ENCODE measurements around the gene CLEC2L.
"Not testable (repeated sequence)": the region's sequence is repeated elsewhere in the genome, so short reads cannot be mapped to it uniquely, and the experiment has no call there.

CLEC2L gene

DNA sequence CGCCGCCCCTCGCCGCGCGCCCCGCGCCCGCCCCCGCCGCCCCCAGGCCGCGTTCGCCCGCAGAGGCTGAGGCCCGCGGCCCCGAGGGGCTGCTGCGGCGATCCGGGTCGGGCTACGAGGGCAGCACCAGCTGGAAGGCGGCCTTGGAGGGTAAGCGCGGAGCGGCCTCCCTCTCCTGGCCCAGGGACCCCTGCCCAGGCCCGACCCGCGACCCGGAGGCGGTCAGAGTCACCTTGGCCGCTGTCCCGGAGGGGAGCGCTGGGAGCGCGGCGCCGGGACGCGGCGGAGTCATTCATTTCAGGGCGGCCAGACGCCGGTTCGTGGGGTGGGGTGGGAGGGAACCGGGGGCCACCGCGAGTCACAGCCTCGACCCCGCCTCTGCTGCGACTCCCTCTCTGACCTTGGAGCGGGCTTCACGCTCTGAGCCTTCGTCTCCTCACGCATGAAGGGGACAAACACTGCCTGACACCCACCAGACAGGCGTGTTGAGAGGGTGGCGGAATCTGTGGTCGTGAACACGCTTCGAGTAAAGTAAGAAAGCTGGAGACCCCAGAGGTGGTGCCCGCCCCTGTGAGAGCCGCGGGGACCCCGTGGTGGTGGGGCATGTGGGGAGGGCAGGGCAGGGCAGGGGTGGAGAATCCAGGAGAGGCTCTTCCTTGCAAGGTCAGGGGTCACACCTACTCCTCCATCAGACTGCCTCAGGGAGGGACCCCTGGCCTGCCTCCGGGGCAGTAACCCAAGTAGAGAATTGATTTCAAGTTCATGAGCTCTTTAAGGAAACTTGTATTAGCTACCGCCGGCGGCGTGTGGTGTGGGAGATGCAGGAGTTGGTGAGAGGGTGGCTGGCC, 707 bp downstream of the CLEC2L start:
- DNase-seq = no peak

DNA sequence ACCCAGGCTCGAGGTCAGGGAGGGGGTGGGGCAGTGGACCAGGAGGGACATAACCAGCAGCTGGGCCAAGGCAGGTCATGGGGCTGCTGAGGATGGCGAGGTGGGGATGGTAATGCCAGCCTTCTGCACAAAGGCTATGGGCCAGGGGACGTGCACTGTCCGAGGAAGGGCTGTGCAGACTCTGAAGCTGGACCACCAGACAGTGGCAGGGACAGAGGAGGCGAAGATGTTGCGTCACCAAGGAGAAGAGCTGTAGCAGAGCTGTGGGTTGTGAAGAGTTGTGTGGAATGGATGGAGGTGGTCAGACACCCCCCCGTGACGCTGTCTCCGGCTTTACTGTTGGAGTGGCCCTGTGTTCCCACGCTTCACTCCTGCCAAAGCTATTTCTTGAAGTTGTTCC, 1.8 kb downstream of the CLEC2L start:
- DNase-seq = no peak

DNA sequence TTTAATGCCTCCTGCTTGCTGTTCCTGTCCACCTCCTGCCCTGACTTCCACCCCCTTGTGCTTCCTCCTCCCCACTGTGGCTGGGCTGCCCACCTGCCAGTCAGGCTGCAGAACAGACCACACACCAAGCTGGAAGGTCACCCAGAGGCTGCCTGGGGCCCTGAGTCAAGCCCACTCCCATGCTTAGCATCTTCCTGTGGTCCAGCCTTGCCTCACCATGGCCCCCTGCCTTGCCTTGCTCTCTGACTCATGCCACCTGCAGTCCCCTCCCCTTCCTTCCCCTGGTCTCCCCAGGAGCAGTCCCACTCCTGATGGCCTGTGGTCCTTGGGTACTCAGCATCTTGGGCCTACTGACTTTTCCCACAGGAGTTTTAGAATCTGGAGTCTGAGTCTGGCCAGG, 2.3 kb downstream of the CLEC2L start:
- DNase-seq = no peak

DNA sequence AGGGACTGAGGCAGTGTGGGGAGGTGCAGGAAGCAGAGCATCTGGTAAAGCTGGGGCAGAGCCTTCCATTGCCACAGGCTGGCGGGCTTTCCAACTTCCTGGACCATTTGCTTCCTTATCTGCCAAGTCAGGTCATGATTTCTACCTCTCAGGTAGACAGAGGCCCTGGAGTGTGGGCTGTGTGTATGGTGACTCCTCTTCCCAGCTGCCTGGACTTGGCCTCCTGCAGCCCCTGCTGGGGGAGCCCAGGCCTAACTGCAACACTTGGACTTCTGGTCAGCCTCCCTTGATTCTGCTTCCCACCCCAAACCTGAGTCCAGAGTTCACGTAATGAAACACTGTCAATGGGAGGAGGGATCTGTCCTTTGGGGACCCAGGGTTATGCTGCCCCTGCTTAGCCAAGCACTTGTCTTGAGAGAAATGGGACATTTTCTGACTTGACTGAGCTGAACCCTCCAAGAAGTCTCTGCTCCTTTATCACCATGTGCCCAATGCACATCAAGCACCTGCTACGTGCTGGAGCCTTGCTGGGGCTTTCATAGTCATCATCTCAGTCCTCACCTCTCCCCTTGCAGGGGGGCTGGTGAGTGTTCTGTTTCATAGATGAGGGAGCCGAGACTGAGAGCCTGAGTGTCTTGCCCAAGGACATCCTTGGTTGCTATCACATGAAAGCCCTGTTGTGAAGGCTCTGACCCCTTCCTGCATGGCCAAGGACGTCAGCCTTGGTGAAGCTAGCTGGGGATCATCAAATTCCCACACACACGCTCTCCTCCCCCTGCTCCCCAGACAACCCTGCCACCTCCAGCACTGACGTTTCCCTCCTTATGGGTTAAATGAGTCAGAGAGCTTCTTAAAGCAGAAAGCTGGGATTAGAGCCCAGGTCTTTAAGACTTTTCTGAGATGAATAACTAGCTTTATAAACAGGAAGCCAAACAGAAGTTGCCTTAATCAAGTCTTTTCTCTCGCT, 3.4 kb downstream of the CLEC2L start:
- no peak for DNase-seq

DNA sequence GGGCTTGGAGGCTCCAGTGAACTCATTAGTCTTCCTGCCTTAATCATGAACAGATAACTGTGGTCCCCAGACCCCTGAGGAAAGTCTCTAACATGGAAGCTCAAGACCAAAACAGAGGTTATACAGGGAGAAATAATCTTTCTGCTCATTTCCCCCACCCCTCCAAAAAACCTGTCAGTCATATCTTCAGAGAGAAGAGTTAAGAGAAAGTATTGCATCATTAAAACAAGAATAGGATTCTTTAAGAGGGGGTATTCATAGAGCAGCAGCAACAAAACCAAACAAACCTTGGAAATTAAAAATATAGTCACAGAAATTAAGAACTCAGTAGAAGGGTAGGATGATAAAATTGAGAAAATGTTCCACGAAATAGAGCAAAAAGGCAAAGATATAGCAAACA, 7.6 kb downstream of the CLEC2L start:
- DNase-seq = no peak

DNA sequence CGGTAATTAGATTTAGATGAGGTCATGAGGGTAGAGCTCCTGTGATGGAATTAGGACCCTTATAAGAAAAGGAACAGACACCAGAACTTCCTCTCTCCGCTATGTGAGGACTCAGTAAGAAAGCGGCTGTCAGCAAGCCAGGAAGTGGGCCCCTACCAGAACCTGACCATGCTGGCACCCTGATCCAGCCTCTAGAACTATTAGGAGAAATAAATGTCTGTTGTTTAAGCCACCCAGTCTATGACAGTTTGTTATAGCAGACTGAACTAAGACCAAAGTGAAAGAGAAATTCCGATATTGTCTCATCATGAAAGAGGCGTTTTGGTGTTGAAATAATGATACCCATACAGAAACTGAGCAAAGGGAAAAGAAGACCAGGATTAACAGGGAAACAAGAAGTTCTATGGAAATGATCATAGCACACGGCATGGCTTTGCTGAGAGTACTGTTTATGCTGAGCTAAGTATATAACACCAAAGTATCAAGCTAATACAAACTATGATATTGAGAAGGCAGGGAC, 9.2 kb downstream of the CLEC2L start:
- no peak for DNase-seq

DNA sequence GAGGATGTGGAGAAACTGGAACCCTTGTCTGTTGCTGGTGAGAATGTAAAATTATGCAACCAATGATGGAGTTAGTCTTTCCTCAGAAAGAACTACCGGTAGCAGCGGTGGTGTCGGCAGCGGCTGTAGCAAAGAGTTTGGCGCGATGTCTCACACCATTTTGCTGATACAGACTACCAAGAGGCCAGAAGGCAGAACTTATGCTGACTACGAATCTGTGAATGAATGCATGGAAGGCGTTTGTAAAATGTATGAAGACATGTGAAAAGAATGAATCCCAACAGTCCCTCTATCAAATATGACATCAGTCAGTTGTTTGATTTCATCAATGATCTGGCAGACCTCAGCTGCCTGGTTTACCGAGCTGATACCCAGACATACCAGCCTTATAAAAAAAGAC, 10.6 kb downstream of the CLEC2L start:
- DNase-seq = no peak

DNA sequence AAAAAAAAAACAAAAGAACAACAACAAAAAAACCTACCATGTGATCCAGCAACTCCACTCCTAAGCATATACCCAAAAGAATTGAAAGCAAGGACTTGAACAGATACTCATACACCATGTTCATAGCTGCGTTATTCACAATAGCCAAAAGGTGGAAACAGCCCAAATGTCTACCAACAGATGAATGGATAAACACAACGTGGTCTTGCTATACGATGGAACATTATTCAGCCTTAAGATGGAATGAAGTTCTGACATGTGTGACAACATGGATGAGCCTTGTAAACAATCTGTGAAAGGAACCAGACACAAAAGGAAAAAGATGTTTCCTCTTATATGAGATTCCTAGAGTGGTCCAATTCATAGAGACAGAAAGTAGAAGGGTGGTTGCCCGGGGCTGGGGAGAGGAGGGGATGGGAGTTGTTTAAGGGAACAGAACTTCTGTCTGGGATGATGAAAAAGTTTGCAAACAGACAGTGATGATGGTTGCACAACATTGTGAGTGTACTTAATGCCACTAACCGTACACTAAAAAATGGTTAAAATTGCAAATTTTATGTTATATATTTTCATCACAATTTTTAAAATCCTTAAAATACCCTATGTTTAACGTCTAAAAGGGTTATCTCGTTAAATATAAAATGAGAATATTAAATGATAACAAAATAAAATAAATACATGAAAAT, 11.6 kb downstream of the CLEC2L start:
- no peak for DNase-seq

DNA sequence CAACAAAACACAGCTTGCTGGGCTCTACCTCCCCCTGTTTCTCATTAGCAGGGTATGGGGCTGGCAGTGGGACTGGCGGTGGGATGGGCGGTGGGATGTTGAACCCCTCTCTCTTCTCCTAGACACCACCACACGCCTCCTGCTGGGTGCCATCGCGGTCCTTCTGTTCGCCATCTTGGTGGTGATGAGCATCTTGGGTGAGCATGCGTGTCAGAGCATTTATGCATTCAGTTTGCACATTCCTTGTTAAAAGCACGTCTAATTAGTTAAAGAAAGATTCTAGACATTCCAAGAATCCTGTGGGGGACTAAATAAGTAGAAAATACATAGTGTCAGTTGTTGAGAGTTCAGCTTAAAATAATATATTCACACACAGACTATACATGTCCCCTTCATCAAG, 12.7 kb downstream of the CLEC2L start:
- DNase-seq = no peak

DNA sequence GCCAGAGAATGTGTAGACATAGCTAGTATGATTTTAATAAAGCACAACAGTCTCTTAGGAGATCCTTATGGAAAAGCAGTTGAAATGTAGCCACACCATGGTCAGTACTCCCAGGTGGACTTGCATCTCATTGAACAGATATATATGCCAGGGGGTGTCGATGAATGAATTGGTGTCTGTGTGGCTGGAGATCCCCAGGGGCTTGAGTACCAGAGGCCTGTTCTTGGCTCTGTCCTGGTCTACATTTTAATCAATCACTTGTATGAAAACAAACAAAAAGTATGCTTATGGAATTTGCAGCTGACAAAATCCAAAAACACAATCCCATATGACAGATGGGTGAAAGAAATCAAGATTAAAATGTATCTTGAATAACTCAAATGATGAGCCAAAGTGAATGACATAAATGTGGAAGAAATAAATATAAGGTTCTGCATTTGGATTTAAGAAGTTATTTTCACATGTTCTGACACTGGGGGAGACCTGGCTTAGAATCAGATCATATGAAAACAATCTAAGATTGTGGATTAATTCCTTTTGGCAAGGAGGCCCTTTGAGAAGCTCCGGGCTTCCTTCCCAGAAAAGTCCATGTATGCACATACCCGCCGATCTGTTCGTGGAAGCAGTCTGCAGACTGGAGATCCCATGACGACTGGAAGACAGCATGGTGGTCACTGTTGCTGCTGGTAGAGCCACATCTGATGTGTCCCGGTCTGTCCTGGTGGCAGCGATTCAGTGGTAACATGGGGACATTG, 15.6 kb downstream of the CLEC2L start:
- no peak for DNase-seq

DNA sequence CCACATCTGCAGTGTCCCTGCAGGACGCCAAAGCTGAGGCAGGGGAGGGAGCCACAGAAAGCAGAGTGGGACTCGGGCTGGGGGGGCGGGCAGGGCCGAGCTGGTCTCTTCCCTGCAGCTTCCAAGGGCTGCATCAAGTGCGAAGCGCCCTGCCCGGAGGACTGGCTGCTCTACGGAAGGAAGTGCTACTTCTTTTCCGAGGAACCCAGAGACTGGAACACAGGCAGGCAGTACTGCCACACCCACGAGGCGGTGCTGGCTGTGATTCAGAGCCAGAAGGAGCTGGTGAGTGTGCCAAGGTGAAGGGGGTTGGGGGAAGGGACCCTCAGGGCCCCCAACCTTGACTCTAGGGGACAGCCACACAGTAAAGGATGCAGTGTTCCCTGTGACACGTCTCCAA, 16.7 kb downstream of the CLEC2L start:
- DNase-seq = no peak

DNA sequence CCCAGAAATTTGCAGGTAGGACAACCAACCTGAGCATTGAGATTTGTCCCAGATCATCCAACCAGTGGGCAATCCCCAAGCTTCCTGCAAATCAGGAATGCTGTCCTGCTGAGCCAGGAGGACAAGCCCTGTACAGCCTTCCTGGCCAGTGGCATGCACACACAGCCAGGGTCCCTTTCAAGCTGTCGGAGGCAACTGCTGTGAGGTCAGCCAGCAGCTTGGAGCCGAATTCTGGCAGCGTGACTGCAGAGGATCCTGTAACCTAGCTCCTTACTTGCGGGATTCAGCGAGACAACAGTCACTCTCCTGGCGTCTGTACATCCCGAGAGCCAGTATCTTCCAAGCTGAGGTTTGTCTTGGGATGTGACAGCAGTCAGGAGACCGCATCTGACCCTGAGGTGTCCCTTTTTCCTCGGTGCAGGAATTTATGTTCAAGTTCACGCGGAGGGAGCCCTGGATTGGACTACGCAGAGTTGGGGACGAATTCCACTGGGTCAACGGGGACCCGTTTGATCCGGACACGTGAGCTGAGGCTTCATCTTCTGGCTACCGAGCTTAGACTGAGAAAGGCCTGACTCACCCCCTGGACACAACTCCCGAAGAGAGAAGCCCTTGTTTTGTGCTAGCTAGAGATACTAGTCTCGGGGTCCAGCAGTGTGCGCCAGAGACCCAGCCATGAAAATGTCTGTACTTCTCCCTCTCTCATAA, 18.3 kb downstream of the CLEC2L start:
- DNase-seq = no peak

DNA sequence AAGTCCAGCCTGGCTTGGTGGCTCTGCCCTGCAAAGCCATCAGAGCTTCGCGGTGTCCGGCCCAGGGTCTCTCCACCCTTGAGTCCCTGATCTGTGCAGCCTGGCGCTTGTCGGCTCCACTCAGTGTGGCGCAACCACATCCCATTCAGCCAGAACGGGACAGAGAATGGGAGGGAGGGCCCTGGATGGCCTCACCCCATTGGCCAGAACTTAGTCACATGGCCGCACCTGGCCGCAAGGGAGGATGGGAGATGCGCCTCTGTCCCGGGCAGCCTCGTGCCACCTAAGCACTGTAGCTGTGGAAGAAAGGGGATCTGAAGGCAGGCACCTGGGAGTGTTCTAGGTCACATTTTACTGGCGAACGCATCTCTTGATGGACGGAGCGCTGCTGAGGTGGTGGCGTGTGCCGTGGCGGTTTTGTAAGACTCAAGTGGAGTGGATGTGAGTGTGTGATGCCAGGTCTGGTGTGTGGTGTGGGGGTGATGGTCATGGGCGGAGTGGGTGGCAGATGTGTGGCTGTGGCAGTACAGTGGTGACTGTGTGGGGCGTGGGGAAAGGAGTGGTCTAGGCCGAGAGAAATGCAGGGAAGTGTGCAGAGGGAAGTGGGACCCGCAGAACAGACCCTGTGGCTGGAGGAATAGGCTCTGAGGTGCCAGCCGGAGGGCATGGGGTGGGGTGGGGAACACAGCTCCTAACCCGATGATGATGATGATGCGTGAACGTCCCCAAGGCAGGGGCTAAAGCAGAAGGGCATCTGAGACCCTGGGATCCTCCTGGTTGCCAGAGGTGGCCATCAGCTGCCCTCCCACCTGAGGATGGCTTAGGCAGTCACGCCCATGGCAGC, 19.0 kb downstream of the CLEC2L start:
- no peak for DNase-seq

DNA sequence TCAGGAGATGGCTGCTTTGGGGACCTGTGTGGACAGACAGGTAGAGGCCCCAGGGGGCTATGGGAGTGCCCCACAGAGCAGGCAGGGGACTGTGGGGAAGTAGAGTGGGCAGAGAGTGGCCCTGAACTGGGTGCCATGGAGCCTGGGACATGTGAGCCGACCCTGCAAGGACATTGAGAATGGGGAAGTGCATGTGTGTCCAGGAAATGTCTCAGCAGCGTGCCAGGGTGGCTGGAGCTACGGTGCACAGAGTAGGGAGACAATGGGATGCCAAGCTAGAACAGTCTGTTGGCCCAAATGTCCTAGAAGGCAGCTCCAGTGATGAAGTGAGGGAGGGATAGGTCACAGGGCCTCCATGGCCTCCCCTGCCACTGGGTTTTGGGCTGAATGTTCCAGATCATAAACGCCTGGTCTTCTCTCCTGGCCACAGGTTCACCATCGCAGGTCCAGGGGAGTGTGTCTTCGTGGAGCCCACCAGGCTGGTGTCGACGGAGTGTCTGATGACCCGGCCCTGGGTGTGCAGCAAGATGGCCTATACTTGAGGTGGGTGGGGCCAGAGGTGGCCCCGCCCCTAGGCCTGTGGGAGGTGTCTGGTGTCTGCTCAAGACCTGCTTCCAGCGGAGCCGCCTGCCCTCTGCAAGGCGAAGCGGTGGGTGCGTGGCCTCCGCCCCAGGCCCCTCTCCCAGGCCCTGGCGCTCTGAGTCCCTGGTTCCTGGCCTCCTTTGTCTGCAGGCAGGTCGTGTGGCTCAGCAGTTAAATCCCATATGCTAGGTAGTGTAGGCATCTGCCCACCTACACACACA, 20.5 kb downstream of the CLEC2L start:
- no peak for DNase-seq

DNA sequence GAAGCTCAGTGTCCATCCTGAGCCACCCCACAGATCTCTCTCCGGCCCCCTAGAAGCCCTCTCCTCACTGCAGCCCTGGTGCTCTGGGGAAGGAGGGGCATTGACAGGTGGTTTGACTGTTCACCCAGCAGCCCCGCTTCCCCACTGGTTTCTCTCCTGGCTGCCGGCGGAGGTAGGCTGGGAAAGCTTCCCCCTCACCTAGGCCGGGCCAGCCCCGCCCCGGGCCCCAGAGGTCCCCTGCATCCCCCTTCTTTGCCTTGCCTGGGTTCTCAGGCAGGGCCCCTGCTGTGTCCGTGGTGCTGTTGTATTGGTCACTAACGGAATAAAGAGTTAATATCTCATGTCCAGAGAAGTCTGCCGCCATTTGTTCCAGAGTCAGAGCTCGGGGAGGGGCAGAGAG, 21.2 kb downstream of the CLEC2L start:
- DNase-seq = no peak

DNA sequence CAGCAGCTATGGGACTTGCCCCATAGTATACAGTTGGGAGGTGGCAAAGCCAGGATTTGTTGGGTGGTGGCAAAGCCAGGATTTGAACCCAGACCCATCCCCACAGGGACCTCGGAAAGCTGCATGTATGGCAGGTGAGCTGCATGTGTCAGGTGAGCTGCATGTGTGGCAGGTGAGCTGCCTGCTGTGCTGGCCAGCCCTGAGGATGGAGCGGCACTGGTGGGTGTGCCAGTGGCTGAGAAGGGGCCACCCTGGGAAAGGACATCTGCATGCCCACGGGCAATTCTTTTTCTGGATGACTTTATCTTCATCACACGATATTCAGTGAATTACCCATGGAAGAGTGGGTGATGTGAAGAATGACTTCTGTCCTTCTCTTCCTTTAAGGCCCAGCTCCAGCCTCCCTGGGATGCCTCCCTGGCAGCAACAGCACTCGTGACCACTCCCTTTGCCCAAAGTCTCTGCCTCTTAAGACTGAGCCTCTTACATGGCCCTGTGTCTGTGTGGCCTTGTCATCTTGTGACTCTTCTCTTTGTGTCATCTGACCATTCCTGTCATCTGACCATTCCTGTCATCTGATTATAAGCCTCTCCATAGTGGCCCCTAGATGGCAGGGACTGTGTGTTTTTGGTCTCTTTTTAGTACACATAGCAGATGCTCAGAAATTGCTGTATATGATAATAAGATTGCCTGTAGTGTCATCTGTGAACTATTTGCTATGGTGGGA, 25.0 kb downstream of the CLEC2L start:
- DNase-seq = no peak

DNA sequence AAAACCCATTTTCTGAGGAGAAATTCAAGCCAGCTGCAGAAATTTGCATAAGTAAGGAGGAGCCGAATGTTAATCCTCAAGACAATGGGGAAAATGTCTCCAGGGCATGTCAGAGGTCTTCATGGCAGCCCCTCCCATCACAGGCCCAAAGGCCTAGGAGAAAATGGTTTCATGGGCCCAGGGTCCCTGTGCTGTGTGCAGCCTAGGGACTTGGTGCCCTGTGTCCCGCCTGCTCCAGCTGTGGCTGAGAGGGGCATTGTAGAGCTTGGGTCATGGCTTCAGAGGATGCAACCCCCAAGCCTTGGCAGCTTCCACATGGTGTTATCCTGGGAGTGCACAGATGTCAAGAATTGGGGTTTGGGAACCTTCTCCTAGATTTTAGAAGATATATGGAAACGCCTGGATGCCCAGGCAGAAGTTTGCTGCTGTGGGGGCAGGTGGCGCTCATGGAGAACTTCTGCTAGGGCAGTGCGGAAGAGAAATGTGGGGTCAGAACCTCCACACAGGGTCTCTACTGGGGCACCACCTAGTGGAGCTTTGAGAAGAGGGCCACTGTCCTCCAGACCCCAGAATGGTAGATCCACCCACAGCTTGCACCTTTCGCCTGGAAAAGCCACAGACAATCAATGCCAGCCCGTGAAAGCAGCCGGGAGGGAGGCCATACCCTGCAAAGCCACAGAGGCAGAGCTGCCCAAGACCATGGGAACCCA, 30.7 kb downstream of the CLEC2L start:
- DNase-seq = not testable (repeated sequence)

DNA sequence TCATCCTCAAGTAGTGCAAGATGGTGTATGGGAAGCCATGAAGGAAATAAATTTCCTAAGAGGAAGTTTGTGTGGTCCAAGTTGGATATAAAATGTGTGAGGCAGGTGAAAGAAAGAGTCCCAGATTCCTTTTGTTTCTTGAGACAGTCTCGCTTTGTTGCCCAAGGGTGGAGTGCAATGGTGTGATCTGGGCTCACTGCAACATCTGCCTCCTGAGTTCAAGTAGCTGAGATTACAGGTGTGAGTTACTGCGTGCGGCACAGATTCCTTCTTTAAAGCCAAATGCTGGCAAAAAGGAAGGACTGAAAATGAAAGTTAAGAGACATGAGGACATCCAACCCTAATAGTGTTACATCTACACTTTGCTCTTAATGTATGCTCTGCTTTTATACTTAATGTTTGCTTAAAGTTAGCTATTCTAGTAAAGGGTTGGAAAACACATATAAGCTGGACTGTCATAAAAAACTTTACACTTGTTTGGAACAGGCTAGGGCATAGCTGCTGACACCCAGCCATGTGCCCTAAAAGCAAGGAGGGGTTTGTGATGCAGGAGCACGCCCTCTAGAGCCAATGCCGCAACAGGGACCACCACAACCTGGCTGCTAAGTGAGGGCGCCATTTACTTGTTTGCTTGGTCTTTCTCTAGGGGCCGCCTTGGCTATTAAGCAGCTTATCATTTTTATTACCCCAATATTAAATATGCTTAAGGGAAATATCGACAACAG, 34.5 kb downstream of the CLEC2L start:
- DNase-seq = peak; percentile 22 to 67

Measured in NCI-H524 (cell line).